ENCODE measurements around the gene TLE7.
A peak's percentile ranks its signal among the peaks of the same experiment; 100 is the strongest.

TLE7 gene

DNA sequence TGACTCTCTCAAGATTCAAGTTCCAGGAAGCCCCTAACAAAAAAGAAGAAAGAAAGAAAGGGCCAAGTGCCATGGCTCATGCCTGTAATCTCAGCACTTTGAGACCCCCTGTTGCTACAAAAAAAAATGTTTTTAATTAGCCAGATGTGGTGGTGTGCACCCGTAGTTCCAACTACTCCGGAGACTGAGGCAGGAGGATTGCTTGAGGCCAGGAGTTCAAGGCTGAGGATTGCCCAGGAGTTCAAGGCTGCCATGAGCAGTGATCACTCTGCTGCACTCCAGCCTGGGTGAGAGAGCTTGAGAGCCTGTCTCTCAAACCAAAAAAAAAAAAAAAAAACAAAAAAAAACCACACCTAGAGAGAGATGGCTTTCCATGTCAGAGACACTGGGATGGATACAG lies 18.8 kb downstream of the TLE7 start:
- no peaks in the 10 kb centered on the region for H3K36me3 ChIP-seq (ENCODE audit: control insufficient read depth in 2 of 2, insufficient read depth in 1 of 2, low read length in 2 of 2)
- H3K4me3 ChIP-seq (ENCODE audit: low read depth, low read length): no peak overlapping the region
- no peak overlapping the region for H3K27ac ChIP-seq (ENCODE audit: extremely low read depth, low read depth, low read length)
- POLR2A ChIA-PET: no interaction called here
- no peaks in the 10 kb centered on the region for H3K4me1 ChIP-seq (ENCODE audit: control insufficient read depth, insufficient read depth, low read length)
- no peaks in the 10 kb centered on the region for H3K9me3 ChIP-seq (ENCODE audit: control insufficient read depth, insufficient read depth, low read depth, low read length)
- TF ChIP-seq ZNF621 (tag by site-specific recombination; IDR thresholded peaks at IDR 0.05) (no peak), ZBTB7A (tag by site-specific recombination; IDR thresholded peaks at IDR 0.05; ENCODE audit: low read depth) (no peak), ZNF514 (tag by site-specific recombination; IDR thresholded peaks at IDR 0.05) (no peak), ZNF544 (tag by site-specific recombination; IDR thresholded peaks at IDR 0.05) (no peak), ZNF19 (tag by site-specific recombination; IDR thresholded peaks at IDR 0.05; ENCODE audit: low read depth) (no peak), ZNF10 (tag by site-specific recombination; IDR thresholded peaks at IDR 0.05) (no peak), HOXD13 (CRISPR knock-in tag; IDR thresholded peaks at IDR 0.05; ENCODE audit: borderline replicate concordance) (no peak), ZNF76 (tag by site-specific recombination; IDR thresholded peaks at IDR 0.05; ENCODE audit: borderline replicate concordance, low read depth) (no peak), ZNF548 (tag by site-specific recombination; IDR thresholded peaks at IDR 0.05) (no peak), ZNF707 (tag by site-specific recombination; IDR thresholded peaks at IDR 0.05) (no peak)
- CTCF ChIA-PET: interaction anchor here (0.7 to 11.6 kb wide), 3 partner anchors 11 to 188 kb away, joined by 3 to 77 read pairs (median 3); no protein-coding TSS in a partner anchor

DNA sequence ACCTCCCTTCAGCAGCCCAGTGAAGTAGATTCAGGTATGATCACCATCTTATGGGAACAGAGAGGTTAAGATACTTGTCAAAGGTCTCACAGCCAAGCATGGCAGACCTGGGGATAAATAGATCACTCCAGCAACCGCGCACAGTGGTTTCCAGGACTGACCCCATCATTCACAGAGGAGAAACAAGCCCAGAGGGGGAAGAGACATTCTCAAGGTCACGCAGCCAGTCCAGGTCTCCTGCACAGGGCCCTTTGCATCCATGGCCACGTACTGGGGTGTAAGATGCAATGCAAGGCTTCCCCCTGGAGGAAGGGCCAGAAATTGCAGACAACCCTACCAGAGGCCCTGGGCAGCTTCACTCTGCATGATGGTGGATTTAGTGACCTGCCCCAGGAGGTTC lies 19.9 kb downstream of the TLE7 start:
- H3K4me1 ChIP-seq (ENCODE audit: control insufficient read depth, insufficient read depth, low read length): no peaks in the 10 kb centered on the region
- no peak for TF ChIP-seq GLI2 (tag by site-specific recombination; IDR thresholded peaks at IDR 0.05; ENCODE audit: borderline replicate concordance, low read depth)
- TF ChIP-seq, protein P1, sequence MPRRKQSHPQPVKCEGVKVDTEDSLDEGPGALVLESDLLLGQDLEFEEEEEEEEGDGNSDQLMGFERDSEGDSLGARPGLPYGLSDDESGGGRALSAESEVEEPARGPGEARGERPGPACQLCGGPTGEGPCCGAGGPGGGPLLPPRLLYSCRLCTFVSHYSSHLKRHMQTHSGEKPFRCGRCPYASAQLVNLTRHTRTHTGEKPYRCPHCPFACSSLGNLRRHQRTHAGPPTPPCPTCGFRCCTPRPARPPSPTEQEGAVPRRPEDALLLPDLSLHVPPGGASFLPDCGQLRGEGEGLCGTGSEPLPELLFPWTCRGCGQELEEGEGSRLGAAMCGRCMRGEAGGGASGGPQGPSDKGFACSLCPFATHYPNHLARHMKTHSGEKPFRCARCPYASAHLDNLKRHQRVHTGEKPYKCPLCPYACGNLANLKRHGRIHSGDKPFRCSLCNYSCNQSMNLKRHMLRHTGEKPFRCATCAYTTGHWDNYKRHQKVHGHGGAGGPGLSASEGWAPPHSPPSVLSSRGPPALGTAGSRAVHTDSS (tag by site-specific recombination; IDR thresholded peaks at IDR 0.05): no peak
- TF ChIP-seq ZNF626 (tag by site-specific recombination; IDR thresholded peaks at IDR 0.05): no peak
- TF ChIP-seq MEIS1 (CRISPR knock-in tag; IDR thresholded peaks at IDR 0.05; ENCODE audit: borderline replicate concordance): no peak
- TF ChIP-seq, protein P2, sequence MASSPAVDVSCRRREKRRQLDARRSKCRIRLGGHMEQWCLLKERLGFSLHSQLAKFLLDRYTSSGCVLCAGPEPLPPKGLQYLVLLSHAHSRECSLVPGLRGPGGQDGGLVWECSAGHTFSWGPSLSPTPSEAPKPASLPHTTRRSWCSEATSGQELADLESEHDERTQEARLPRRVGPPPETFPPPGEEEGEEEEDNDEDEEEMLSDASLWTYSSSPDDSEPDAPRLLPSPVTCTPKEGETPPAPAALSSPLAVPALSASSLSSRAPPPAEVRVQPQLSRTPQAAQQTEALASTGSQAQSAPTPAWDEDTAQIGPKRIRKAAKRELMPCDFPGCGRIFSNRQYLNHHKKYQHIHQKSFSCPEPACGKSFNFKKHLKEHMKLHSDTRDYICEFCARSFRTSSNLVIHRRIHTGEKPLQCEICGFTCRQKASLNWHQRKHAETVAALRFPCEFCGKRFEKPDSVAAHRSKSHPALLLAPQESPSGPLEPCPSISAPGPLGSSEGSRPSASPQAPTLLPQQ (tag by site-specific recombination; IDR thresholded peaks at IDR 0.05): no peak
- peak; percentile 37; the same call in 1 of the 2 replicates for TF ChIP-seq ZNF768 (tag by site-specific recombination; IDR thresholded peaks at IDR 0.05)
- no peak overlapping the region for H3K27ac ChIP-seq (ENCODE audit: extremely low read depth, low read depth, low read length)
- no peaks in the 10 kb centered on the region for H3K9me3 ChIP-seq (ENCODE audit: control insufficient read depth, insufficient read depth, low read depth, low read length)
- ChIA-PET CTCF (interaction anchor here (0.6 to 11.6 kb wide), 2 partner anchors 10 to 82 kb away, joined by 3 to 77 read pairs; no protein-coding TSS in a partner anchor), POLR2A (no interaction called here)
- no peak overlapping the region for H3K4me3 ChIP-seq (ENCODE audit: low read depth, low read length)
- no peaks in the 10 kb centered on the region for H3K36me3 ChIP-seq (ENCODE audit: control insufficient read depth in 2 of 2, insufficient read depth in 1 of 2, low read length in 2 of 2)

DNA sequence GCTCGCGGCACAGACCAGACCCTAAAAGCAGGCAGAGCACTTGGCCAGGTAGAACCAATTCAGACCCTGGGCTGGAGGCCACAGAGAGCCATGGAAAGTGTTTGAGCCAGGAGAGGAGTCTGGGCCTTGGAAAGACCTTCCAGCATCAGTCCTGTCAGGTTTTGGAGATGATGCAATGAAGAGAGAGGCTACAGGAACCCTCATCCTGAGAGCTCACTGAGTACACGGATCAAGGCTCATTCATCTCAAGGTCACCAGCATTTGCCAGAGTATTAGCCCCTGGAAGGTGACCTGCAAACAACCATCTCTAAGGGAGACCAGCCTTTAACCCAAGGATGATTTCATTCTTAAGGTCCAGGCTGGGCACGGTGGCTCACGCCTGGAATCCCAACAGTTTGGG lies 27.8 kb downstream of the TLE7 start:
- H3K9me3 ChIP-seq (ENCODE audit: control insufficient read depth, insufficient read depth, low read depth, low read length): no peaks in the 10 kb centered on the region
- no peak overlapping the region for H3K27ac ChIP-seq (ENCODE audit: extremely low read depth, low read depth, low read length)
- H3K36me3 ChIP-seq (ENCODE audit: control insufficient read depth in 2 of 2, insufficient read depth in 1 of 2, low read length in 2 of 2): no peaks in the 10 kb centered on the region
- H3K4me3 ChIP-seq (ENCODE audit: low read depth, low read length): no peak overlapping the region
- CTCF ChIA-PET: interaction anchor here (0.8 to 6.2 kb wide), 8 partner anchors 12 to 196 kb away, joined by 4 to 77 read pairs (median 14); partner anchors contain the start of gene CHST4
- POLR2A ChIA-PET: no interaction called here
- TF ChIP-seq ZNF132 (tag by site-specific recombination; IDR thresholded peaks at IDR 0.05; ENCODE audit: borderline replicate concordance): no peak
- TF ChIP-seq ZNF791 (tag by site-specific recombination; IDR thresholded peaks at IDR 0.05): no peak
- TF ChIP-seq ZNF416 (tag by site-specific recombination; IDR thresholded peaks at IDR 0.05): no peak
- TF ChIP-seq ZNF248 (tag by site-specific recombination; IDR thresholded peaks at IDR 0.05): no peak
- H3K4me1 ChIP-seq (ENCODE audit: control insufficient read depth, insufficient read depth, low read length): no peaks in the 10 kb centered on the region

Data from HEK293 (cell line).